Measurements from ENCODE around the gene ENTPD2.

DNA sequence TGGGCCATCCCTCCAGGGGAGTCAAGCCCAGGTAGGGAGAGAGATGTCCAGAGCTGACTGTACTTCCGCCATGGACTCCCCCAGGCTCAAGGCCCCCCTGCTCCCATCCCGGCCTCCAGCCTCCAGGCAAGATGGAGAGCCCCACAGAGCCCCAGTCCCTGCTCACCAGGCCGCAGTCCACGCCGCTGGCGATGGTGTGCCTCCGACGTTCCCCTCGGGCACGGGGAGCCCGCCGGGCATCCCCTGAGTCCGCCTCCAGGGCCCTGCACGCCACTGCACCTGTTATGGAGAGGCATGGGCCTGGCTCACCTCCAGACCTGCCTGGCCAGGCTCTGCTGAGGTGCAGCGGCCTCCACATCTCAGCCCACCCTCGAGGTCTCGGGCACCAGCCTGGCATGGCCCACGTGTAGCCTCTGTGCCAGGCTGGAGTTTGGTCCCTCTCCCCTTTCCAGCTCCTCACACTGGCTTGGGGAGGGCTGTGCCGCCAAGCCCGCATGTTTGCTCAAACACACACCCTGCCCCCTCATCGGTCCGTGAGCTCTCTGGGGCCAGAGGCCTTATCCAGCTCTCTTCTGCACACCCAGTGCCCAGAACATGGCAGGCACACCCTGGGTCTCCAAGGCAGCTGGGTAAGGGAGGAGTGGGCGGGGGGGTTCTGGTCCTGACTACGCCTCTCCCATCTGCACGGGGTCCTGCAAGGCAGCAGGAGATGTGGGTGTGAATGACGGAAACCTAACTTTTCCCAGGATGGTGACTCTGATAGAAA is 12.4 kb upstream of the ENTPD2 start:
- TF ChIP-seq, protein P1, sequence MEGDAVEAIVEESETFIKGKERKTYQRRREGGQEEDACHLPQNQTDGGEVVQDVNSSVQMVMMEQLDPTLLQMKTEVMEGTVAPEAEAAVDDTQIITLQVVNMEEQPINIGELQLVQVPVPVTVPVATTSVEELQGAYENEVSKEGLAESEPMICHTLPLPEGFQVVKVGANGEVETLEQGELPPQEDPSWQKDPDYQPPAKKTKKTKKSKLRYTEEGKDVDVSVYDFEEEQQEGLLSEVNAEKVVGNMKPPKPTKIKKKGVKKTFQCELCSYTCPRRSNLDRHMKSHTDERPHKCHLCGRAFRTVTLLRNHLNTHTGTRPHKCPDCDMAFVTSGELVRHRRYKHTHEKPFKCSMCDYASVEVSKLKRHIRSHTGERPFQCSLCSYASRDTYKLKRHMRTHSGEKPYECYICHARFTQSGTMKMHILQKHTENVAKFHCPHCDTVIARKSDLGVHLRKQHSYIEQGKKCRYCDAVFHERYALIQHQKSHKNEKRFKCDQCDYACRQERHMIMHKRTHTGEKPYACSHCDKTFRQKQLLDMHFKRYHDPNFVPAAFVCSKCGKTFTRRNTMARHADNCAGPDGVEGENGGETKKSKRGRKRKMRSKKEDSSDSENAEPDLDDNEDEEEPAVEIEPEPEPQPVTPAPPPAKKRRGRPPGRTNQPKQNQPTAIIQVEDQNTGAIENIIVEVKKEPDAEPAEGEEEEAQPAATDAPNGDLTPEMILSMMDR (conservative IDR thresholded peaks at IDR 0.05; ENCODE audit: low read length) = no peak
- no peak for TF ChIP-seq EZH2phosphoT487 (IDR thresholded peaks at IDR 0.05; ENCODE audit: borderline replicate concordance, low read depth, low read length)

Data from OCI-LY7 (cell line).